Ovary (tissue), 9 donors: ENCODE data around the gene APBB1. TPM values are rescaled to one million over a fixed set of nuclear protein-coding genes. Genes with fewer than 3 reads are reported as not detected.
A peak's percentile ranks its signal among the peaks of the same experiment; 100 is the strongest.

Experiments used
- DNase-seq, 5 donors: peaks; one replicate each; pipeline ENCODE4 v3.0.0-alpha.2; 2019 to 2020
- H3K27ac ChIP-seq, 2 donors: fragments of 200-600 bp; one replicate each; pipeline versions ENCODE4 v1.5.1 to v1.8.0; 2019 to 2022
- H3K27me3 ChIP-seq: fragments of 200-600 bp; one replicate; pipeline ENCODE4 v1.8.0; 2022
- H3K36me3 ChIP-seq: fragments of 200-600 bp; sonication (generic); one replicate; pipeline ENCODE4 v1.5.1; 2019
- H3K4me1 ChIP-seq: one replicate; pipeline ENCODE4 v1.8.1; 2013; ENCODE audit warnings: mild to moderate bottlenecking, moderate library complexity; ENCODE audit not compliant: insufficient read depth
- H3K4me3 ChIP-seq: fragments of 200-600 bp; sonication (generic); one replicate; pipeline ENCODE4 v1.5.1; 2017
- H3K9me3 ChIP-seq, 2 donors: fragments of 200-600 bp in 1 of 2; sonication (generic) in 1 of 2; one replicate each; pipeline versions ENCODE4 v1.5.1 to v1.8.1; 2013 to 2019; ENCODE audit warnings: mild to moderate bottlenecking in 1 of 2, moderate library complexity in 1 of 2
- EP300 ChIP-seq: sonication (generic); formaldehyde crosslinking; IDR thresholded peaks from one replicate; pipeline ENCODE4 v1.6.1; 2017; ENCODE audit warnings: antibody characterized with exemption
- POLR2A ChIP-seq: fragments of 450-650 bp; IDR thresholded peaks from one replicate; pipeline ENCODE4 v1.6.1; 2017; ENCODE audit warnings: antibody characterized with exemption, mild to moderate bottlenecking, moderate library complexity
- WGBS, 3 donors: extraction: QIAGEN DNeasy Blood & Tissue Kit in 1 of 3; methylation state at CpG; one replicate each; pipeline versions ENCODE4 v1.1.5 to v1.1.7; 2013 to 2017; 5-methylcytosine and 5-hydroxymethylcytosine counted together
- intact Hi-C, 4 donors: fragments of 100-400 bp; cut with DNase I; formaldehyde crosslinking; loops; one replicate each; pipeline versions ENCODE4 v1.11.0 to v1.15.1; 2022 to 2023
- polyA plus RNA-seq, 2 donors: library from polyadenylated mRNA; stranded (reverse); fragments of 200-250 nt in 1 of 2; fragments of 350-450 nt in 1 of 2; fragmentation: Illumina TruSeq in 1 of 2; extraction: RNeasy Lipid Tissue Mini Kit (QIAGEN cat#74804) in 1 of 2; gene quantifications; one replicate each; pipeline ENCODE4 v1.2.3, GENCODE V29; 2013 to 2014
- total RNA-seq, 7 donors: library from RNA; depleted of rRNA in 2 of 7; stranded (reverse); fragments of >200 nt in 2 of 7; fragmentation: NEBNext Ultra II Directional in 3 of 7; extraction: Animal tissue kit (Norgen Biotek cat#: 25700) in 3 of 7; gene quantifications; one replicate each; pipeline versions ENCODE4 v1.1.0 to v1.2.4, GENCODE V29; 2016 to 2023
- TF ChIP-seq, protein P1 (sequence below), 3 donors: fragments of 450-650 bp in 2 of 3; fragments of 200-600 bp in 1 of 3; IDR thresholded peaks; one replicate each; pipeline versions ENCODE4 v1.5.1 to v1.8.0; 2016 to 2022; ENCODE audit warnings: antibody characterized with exemption in 3 of 3, mild to moderate bottlenecking in 1 of 3
- donor health status: DM: no; HTN: no; CAD: no; lungs with moderate emphysema.
- donor health status: DM: no; HTN: no; CAD: no.
- donor health status: Bipolar disorder and iron deficiency.
- donor health status: DM: yes; HTN: yes; CAD: no.
- donor health status: DM: no; HTN: no; CAD: no.
- donor health status: DM: yes; HTN: yes; CAD: no.

APBB1 gene
- total and polyA plus RNA-seq, 9 donors: 34.1 to 90.9 (median 59.9) TPM

DNA sequence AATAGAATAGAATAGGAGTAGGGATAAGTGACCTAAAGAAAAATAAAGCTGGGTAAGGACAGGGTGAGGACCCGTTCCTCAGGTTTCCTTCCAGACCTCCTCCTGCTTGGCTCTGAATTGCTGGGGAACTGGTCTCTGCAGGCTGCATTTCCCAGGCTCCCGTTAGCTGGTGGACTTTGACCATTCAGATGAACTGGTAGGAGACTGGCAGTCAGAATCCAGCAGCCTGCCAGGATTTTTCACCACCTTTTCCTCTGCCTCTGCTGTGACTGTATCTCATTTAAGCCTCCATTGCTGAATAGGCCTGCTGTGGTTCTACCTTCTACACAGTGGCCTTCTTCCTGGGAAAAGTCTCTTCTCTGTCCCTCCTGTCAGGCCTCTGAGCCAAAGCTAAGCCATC, 53.2 kb downstream of the APBB1 start:
- TF ChIP-seq EP300: no peak
- TF ChIP-seq, protein P1, sequence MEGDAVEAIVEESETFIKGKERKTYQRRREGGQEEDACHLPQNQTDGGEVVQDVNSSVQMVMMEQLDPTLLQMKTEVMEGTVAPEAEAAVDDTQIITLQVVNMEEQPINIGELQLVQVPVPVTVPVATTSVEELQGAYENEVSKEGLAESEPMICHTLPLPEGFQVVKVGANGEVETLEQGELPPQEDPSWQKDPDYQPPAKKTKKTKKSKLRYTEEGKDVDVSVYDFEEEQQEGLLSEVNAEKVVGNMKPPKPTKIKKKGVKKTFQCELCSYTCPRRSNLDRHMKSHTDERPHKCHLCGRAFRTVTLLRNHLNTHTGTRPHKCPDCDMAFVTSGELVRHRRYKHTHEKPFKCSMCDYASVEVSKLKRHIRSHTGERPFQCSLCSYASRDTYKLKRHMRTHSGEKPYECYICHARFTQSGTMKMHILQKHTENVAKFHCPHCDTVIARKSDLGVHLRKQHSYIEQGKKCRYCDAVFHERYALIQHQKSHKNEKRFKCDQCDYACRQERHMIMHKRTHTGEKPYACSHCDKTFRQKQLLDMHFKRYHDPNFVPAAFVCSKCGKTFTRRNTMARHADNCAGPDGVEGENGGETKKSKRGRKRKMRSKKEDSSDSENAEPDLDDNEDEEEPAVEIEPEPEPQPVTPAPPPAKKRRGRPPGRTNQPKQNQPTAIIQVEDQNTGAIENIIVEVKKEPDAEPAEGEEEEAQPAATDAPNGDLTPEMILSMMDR (IDR thresholded peaks at IDR 0.05): no peak
- no peak for TF ChIP-seq POLR2A
- WGBS, 3 donors: 72 to 86% (median 74%) methylated on average over 2 of the region's 2 CpGs
- H3K4me1 ChIP-seq: no peaks in the 10 kb centered on the region
- H3K9me3 ChIP-seq: no peaks in the 10 kb centered on the region
- H3K36me3 ChIP-seq: no peaks in the 10 kb centered on the region
- intact Hi-C loops: loop anchor here in 2 of 4 donors (10.0 kb wide), 2 partner anchors 111 to 341 kb away; partner anchors contain the start of gene CCKBR (in 1 of the 2)
- no peak for DNase-seq
- no peak overlapping the region for H3K4me3 ChIP-seq
- no peaks in the 10 kb centered on the region for H3K27me3 ChIP-seq
- H3K27ac ChIP-seq: no peak overlapping the region

DNA sequence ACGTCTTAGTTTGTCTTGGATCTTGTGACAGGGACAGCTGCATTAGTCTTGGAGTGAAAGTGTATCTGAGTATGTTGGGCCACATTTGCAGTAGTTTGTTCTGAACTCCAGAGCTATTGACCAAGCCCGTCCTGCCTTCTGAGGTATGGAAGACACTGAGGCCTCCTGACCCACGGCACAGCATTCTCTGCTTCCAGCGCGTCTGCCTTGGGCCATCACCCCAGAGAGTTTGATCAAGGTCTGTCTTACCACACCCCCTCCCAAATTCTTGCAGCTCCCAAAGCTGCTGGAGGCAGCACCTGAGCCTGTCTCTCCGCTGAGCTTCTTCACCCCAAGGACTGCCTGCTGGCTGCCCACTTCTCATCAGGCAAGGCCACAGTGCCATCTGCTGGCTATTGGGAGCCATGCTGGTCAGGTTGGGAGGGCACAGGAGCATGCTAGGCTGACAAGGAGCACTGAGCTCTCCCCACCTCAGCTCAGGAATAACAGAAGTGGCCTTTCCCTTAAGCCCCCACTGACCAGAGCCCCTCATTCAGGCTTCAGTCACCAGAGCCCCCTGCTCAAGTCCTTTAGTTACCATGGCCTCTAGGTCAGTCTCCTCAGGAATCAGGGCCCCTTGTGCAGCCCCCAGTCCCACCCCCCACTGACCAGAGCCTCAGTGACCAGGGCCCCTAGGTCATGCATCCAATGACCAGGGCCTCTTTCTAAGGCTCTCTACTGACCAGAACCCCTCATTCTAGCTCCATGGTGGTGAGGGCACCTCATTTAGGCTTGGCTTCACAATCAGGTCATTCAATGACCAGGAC, 55.8 kb downstream of the APBB1 start:
- no peak overlapping the region for H3K27ac ChIP-seq
- H3K36me3 ChIP-seq: no peaks in the 10 kb centered on the region
- DNase-seq: peak; percentile 63 to 81 (median 76)
- intact Hi-C loops: loop anchor here in 3 of 4 donors (5.0 to 10.0 kb wide), 3 partner anchors 108 to 341 kb away; partner anchors contain the start of gene CCKBR (in 1 of the 3)
- TF ChIP-seq POLR2A: no peak
- no peak for TF ChIP-seq EP300
- TF ChIP-seq, protein P1 (IDR thresholded peaks at IDR 0.05): peak; percentile 43 to 72 (median 65)
- H3K4me3 ChIP-seq: no peak overlapping the region
- no peaks in the 10 kb centered on the region for H3K27me3 ChIP-seq
- H3K9me3 ChIP-seq: no peaks in the 10 kb centered on the region
- H3K4me1 ChIP-seq: no peaks in the 10 kb centered on the region
- WGBS, 3 donors: 44 to 56% (median 56%) methylated on average over 6 of the region's 6 CpGs

DNA sequence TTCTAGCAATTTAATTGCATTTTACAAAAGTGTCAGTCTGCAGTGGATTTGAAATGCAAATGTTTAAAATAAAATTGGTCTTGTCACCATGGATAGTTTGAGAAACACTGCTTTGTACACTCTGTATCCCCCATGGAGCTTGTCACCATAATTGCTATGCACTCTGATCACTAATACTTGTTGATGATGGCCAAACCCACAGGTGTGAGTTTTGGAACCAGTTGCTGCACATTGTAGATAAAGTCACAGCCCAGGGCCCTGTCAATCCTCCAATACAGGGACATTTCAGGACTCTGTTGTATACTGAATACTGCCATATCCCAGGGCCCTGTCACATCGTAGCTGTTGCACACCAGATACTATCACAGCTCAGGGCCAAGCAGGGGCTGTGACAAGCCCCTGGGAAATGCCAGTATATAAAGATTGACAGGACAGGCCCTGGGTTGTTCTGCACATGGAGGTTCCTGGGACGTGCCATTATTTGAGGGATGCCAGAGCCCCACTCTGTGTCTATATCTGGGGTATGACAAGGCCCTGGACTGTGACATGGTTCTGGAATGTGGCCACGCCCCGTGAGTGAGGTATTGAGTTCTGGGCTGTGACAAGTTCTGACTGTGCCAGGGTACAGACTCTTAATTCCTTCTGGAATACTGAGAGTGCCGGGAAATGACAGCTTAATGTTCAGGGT, 56.6 kb downstream of the APBB1 start:
- Histone ChIP-seq H3K27ac (no peak overlapping the region), H3K4me1 (no peaks in the 10 kb centered on the region), H3K27me3 (no peaks in the 10 kb centered on the region), H3K4me3 (no peak overlapping the region), H3K36me3 (no peaks in the 10 kb centered on the region), H3K9me3 (no peaks in the 10 kb centered on the region)
- TF ChIP-seq POLR2A (no peak), EP300 (no peak)
- TF ChIP-seq, protein P1 (IDR thresholded peaks at IDR 0.05): no peak
- no peak for DNase-seq
- WGBS, 3 donors: 68 to 80% (median 79%) methylated on average over 5 of the region's 5 CpGs
- intact Hi-C loops: loop anchor here in 3 of 4 donors (5.0 to 10.0 kb wide), 3 partner anchors 108 to 340 kb away; partner anchors contain the start of gene CCKBR (in 1 of the 3)

- intact Hi-C loops: loop anchor here in 3 of 4 donors (5.0 to 10.0 kb wide), 3 partner anchors 105 to 338 kb away; partner anchors contain the start of gene CCKBR (in 1 of the 3)
Observed at GRCh38 chr11:6360183-6360582, 58.7 kb downstream of the APBB1 start.

More at GRCh38 chr11:6360183-6360582, 58.7 kb downstream of the APBB1 start:
- Histone ChIP-seq H3K36me3 (no peaks in the 10 kb centered on the region), H3K9me3 (no peaks in the 10 kb centered on the region), H3K4me1 (no peaks in the 10 kb centered on the region), H3K27ac (no peak overlapping the region), H3K27me3 (no peaks in the 10 kb centered on the region), H3K4me3 (no peak overlapping the region)
- DNase-seq: no peak
- 45 to 53% (median 52%) methylated on average over 3 of the region's 3 CpGs for WGBS, 3 donors
- TF ChIP-seq, protein P1 (IDR thresholded peaks at IDR 0.05): no peak
- no peak for TF ChIP-seq EP300
